Posterior cingulate gyrus (tissue), 11 donors: ENCODE data around the gene NKX1-1.
A peak's percentile ranks its signal among the peaks of the same experiment; 100 is the strongest.

ENCODE experiments used
- DNase-seq, 10 donors: peaks; one replicate each; pipeline versions ENCODE4 v3.0.0 to v3.0.0-alpha.2; 2020 to 2021; ENCODE audit warnings: mixed read lengths in 3 of 10
- intact Hi-C: fragments of 100-400 bp; cut with DNase I; formaldehyde crosslinking; loops from one replicate; pipeline ENCODE4 v1.15.1; 2023

Gene NKX1-1

GRCh38 chr4:1417522-1418390 is 11.5 kb upstream of the NKX1-1 start:
- intact Hi-C loops: no loop called here
- DNase-seq: peak in 5 of 10 donors; percentile 5 to 41 (median 34)

- peak in 4 of 10 donors; percentile 12 to 81 (median 71) for DNase-seq
- intact Hi-C loops: no loop called here
Observed at GRCh38 chr4:1416948-1417260, 10.7 kb upstream of the NKX1-1 start.

GRCh38 chr4:1416051-1416947 is 10.1 kb upstream of the NKX1-1 start:
- intact Hi-C loops: no loop called here
- peak in 4 of 10 donors; percentile 2 to 80 (median 66) for DNase-seq

GRCh38 chr4:1415681-1415981 is 9.4 kb upstream of the NKX1-1 start:
- intact Hi-C loops: no loop called here

GRCh38 chr4:1414831-1415680 is 8.8 kb upstream of the NKX1-1 start:
- DNase-seq: peak in 4 of 10 donors; percentile 16 to 77 (median 60)
- intact Hi-C loops: no loop called here

More at GRCh38 chr4:1415681-1415981, 9.4 kb upstream of the NKX1-1 start:
- peak in 3 of 10 donors; percentile 9 to 24 (median 17) for DNase-seq

GRCh38 chr4:1413687-1414479 is 7.6 kb upstream of the NKX1-1 start:
- peak in 2 of 10 donors; percentile 53 to 54 for DNase-seq
- intact Hi-C loops: no loop called here

GRCh38 chr4:1413204-1413663 is 7.0 kb upstream of the NKX1-1 start:
- intact Hi-C loops: no loop called here
- DNase-seq: peak in 3 of 10 donors; percentile 19 to 47 (median 40)

- intact Hi-C loops: no loop called here
- DNase-seq: peak in 2 of 10 donors; percentile 9 to 73
Observed at GRCh38 chr4:1412376-1413203, 6.3 kb upstream of the NKX1-1 start.

GRCh38 chr4:1411436-1412375 is 5.5 kb upstream of the NKX1-1 start:
- DNase-seq: peak in 3 of 10 donors; percentile 19 to 77 (median 59)

GRCh38 chr4:1410491-1411325 is 4.5 kb upstream of the NKX1-1 start:
- intact Hi-C loops: no loop called here

More at GRCh38 chr4:1411436-1412375, 5.5 kb upstream of the NKX1-1 start:
- intact Hi-C loops: no loop called here

GRCh38 chr4:1409491-1410425 is 3.5 kb upstream of the NKX1-1 start:
- DNase-seq: peak in 4 of 10 donors; percentile 20 to 74 (median 52)
- intact Hi-C loops: no loop called here

More at GRCh38 chr4:1410491-1411325, 4.5 kb upstream of the NKX1-1 start:
- peak in 4 of 10 donors; percentile 21 to 86 (median 66) for DNase-seq

- intact Hi-C loops: no loop called here
- peak in 3 of 10 donors; percentile 18 to 64 (median 62) for DNase-seq
Observed at GRCh38 chr4:1409079-1409478, 2.8 kb upstream of the NKX1-1 start.

GRCh38 chr4:1408418-1408817 is 2.2 kb upstream of the NKX1-1 start:
- DNase-seq: peak in 4 of 10 donors; percentile 16 to 76 (median 36)
- intact Hi-C loops: no loop called here

- intact Hi-C loops: no loop called here
- peak in 3 of 10 donors; percentile 8 to 66 (median 52) for DNase-seq
Observed at GRCh38 chr4:1407657-1408333, 1.6 kb upstream of the NKX1-1 start.
